Activated naive CD4-positive, alpha-beta T cell treated with anti-CD3 and anti-CD28 coated beads, Interleukin-2, amount 10 ng/mL, durations not matched to agents 7 days and 5 days (primary cell): ENCODE results near the gene VAMP7.
"Not testable (repeated sequence)": the region's sequence is repeated elsewhere in the genome, so short reads cannot be mapped to it uniquely, and the experiment has no call there.

Experiments
- CTCF ChIA-PET: fragments of 350-600 bp; sonication (Branson Sonifier 250); formaldehyde crosslinking; loops from one replicate; lab custom pipeline; 2021; ENCODE audit warnings: antibody characterized with exemption; lab: Charles Lee
- DNase-seq: peaks from one replicate; pipeline ENCODE4 v3.0.0-alpha.2; 2020
- H3K27ac Mint-ChIP-seq: one replicate; pipeline ENCODE4 v1.8.0; 2021; ENCODE audit warnings: mild to moderate bottlenecking, moderate library complexity, mixed read lengths
- H3K27me3 Mint-ChIP-seq: one replicate; pipeline ENCODE4 v1.8.0; 2021; ENCODE audit warnings: mild to moderate bottlenecking, mixed read lengths
- H3K36me3 Mint-ChIP-seq: one replicate; pipeline ENCODE4 v1.8.0; 2021; ENCODE audit warnings: mixed read lengths
- H3K4me1 Mint-ChIP-seq: one replicate; pipeline ENCODE4 v1.8.0; 2021; ENCODE audit warnings: mixed read lengths
- H3K4me3 Mint-ChIP-seq: one replicate; pipeline ENCODE4 v1.8.0; 2021; ENCODE audit warnings: mild to moderate bottlenecking, moderate library complexity, mixed read lengths
- H3K9me3 Mint-ChIP-seq: one replicate; pipeline ENCODE4 v1.8.0; 2021; ENCODE audit warnings: mixed read lengths

The VAMP7 gene

DNA sequence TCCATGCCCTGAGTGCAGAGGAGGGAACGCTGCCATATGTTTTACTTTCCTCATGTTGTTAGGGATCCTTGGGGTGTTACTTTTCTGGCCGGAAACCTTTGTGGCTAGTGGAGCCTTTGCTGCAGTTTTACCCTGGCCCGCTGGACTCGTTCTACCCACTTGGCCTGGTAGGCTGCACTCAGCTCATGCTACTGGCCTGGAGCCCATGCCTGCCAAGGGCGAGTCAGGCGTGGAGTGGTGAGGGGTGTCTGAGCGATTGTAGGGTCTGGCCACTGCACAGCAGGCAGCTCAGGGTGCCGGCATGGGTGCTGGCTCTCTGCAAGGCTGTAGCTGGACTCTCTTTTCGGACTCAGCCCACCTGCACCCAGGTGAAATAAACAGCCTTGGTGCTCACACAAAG lies 75.0 kb downstream of the VAMP7 start:
- no peaks in the 10 kb centered on the region for H3K4me1 Mint-ChIP-seq
- DNase-seq: no peak
- H3K4me3 Mint-ChIP-seq: no peak overlapping the region
- CTCF ChIA-PET: no interaction called here
- H3K27me3 Mint-ChIP-seq: no peaks in the 10 kb centered on the region
- no peaks in the 10 kb centered on the region for H3K9me3 Mint-ChIP-seq
- H3K36me3 Mint-ChIP-seq: no peaks in the 10 kb centered on the region
- H3K27ac Mint-ChIP-seq: no peak overlapping the region

DNA sequence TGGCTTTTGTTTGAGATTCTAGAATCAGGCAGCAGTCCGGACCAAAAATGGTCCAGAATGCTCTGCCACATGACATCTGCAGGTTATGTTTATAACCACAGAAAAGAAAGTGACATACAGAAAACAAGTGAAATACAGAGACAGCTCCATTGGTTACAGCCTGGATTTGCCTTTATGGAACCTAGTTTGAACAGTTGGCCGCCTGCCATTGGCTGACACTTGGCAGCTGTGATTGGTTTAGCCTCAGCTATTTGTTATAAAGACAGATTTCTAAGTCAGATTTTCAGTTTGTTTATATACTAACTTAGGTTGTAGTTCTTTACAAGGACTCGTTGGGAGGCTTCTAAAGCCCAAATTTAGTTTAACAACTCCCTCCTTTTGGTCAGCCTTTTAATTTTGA lies 75.5 kb downstream of the VAMP7 start:
- no peak overlapping the region for H3K4me3 Mint-ChIP-seq

DNA sequence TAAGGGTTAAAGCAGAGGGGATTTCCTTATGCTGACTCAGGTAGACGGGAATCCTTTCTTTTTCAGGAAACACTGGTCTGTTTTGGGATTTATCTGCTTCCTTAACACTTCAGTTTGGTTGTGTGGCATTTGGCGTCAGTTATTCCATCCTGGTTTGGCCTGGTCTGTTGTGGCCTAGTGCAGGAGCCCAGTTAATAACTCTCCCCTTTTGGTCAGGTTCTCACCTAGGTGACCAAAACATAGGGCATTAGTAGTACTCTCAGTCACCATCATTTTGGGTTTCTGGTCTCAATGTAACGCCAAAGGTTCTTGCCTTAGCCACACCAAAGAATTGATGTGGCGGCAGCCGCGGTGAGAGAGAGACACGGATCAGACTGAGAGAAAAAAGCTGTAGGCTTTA lies 76.7 kb downstream of the VAMP7 start:
- no peaks in the 10 kb centered on the region for H3K27me3 Mint-ChIP-seq
- H3K27ac Mint-ChIP-seq: no peak overlapping the region
- H3K4me3 Mint-ChIP-seq: no peak overlapping the region
- no peaks in the 10 kb centered on the region for H3K9me3 Mint-ChIP-seq
- DNase-seq: no peak
- CTCF ChIA-PET: no interaction called here
- H3K4me1 Mint-ChIP-seq: no peaks in the 10 kb centered on the region
- H3K36me3 Mint-ChIP-seq: no peaks in the 10 kb centered on the region

More for the DNA sequence above, 75.5 kb downstream of the VAMP7 start:
- CTCF ChIA-PET: no interaction called here
- no peaks in the 10 kb centered on the region for H3K9me3 Mint-ChIP-seq
- DNase-seq: no peak
- no peaks in the 10 kb centered on the region for H3K27me3 Mint-ChIP-seq
- H3K4me1 Mint-ChIP-seq: no peaks in the 10 kb centered on the region
- H3K36me3 Mint-ChIP-seq: no peaks in the 10 kb centered on the region
- no peak overlapping the region for H3K27ac Mint-ChIP-seq

DNA sequence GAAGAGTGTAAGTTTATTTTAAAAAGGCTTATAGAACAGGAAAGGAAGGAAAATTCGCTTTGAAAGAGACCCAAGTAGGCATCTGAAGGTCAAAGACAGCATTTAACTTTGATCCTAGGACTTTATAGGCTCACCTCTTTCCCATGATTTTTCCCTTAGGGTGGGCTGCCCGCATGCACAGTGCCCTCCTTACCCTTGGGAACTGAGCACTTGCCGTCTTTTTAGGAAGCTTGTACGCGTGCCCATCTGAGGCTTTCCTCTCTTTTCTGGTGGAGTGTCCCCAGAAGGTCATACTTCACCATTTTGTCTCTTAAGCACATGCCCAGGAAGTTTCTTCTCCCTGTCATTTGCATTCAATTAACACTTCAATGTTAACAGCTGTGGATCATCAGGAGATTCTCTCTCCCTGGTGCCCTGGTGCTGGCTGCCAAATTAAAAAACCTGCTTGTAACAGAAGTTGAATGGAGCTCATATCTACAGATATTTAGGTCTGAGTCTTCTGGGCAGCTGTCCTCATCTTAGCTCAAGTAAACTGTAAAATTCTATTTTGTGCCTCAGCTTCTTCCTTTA lies 78.0 kb downstream of the VAMP7 start:
- no peak for DNase-seq
- H3K9me3 Mint-ChIP-seq: peaks cover 6% of the 10 kb centered on the region
- no peaks in the 10 kb centered on the region for H3K4me1 Mint-ChIP-seq
- no peaks in the 10 kb centered on the region for H3K27me3 Mint-ChIP-seq
- no peaks in the 10 kb centered on the region for H3K36me3 Mint-ChIP-seq
- no peak overlapping the region for H3K4me3 Mint-ChIP-seq
- CTCF ChIA-PET: no interaction called here
- H3K27ac Mint-ChIP-seq: no peak overlapping the region

DNA sequence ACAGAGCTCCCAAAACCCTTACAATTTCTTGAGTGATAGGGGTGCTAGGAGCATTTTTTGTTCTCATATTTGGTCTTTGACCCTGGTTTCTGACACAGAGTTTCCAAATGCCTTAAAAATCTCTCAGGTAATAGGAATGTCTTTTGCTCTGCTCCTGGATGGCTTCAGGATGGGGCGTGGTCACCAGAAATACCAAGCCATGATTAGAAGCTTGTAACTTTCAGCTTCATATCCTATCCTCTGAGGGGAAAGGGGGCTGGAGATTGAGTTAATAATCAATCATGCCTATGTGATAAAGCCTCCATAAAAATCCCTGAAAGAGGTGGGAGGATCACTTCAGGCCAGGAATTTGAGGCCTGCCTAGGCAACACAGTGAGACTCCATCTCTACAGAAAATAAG lies 81.8 kb downstream of the VAMP7 start:
- H3K36me3 Mint-ChIP-seq: no peaks in the 10 kb centered on the region
- no peak overlapping the region for H3K4me3 Mint-ChIP-seq
- peaks cover 3% of the 10 kb centered on the region for H3K27me3 Mint-ChIP-seq
- no peak overlapping the region for H3K27ac Mint-ChIP-seq
- CTCF ChIA-PET: no interaction called here
- H3K9me3 Mint-ChIP-seq: peaks cover 14% of the 10 kb centered on the region
- peaks cover 10% of the 10 kb centered on the region for H3K4me1 Mint-ChIP-seq
- no peak for DNase-seq

DNA sequence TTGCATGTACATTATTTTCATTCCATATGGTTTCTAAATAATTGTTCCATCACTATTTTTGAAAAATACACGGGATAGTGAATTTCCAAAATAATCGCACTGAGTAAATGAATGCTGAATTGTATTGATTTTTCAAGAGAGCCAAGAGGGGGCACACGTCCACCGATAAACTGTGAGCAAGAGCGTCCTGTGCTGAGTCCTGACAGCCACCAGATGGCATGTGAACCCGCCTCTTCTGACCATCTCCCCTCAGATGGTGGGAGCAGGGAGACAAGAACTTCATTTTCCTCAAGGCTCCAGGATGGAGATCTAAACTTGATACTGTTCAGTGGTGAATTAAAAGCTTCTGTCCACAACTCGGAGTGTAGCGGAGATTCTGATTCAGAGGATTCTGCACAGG lies 85.7 kb downstream of the VAMP7 start:
- H3K4me1 Mint-ChIP-seq: peaks cover 24% of the 10 kb centered on the region
- peaks cover 6% of the 10 kb centered on the region for H3K36me3 Mint-ChIP-seq
- H3K4me3 Mint-ChIP-seq: no peak overlapping the region
- CTCF ChIA-PET: no interaction called here
- peak; percentile 66 for DNase-seq
- H3K9me3 Mint-ChIP-seq: peaks cover 32% of the 10 kb centered on the region
- peaks cover 11% of the 10 kb centered on the region for H3K27me3 Mint-ChIP-seq
- H3K27ac Mint-ChIP-seq: no peak overlapping the region

DNA sequence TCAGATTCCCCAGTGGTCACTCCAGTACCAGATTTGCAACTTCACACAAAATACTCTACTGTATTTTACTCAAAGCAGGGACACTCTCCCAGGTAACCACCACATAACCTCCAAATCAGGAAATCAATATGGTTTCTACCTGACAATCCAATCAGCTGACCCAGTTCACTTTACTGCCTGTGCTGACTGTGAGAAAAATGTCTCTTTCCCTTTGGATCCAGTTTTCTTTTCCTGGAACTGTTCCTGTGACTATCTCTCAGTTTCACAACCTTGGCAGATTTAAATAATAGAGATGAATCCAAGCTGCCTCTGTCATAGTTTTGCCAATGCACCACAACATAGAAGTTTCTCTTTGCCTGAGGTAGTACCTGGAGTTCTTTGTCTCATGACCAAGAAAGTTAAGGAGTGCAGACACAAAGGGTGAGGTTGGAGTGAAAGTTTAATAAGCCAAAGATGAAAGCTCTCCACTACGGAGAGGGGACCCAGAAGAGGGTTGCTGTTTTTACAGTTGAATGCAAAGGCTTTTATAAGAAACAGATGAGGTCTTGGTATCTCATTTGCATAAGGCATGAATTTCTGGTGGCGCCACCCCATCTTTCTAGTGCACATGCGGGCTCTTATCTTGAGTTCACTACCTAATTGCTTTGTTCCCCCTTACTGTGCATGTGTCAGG lies 86.6 kb downstream of the VAMP7 start:
- DNase-seq: no peak
- Mint-ChIP-seq H3K4me3 (no peak overlapping the region), H3K27ac (no peak overlapping the region), H3K27me3 (peaks cover 11% of the 10 kb centered on the region), H3K36me3 (peaks cover 6% of the 10 kb centered on the region), H3K9me3 (peaks cover 32% of the 10 kb centered on the region), H3K4me1 (peaks cover 24% of the 10 kb centered on the region)
- CTCF ChIA-PET: no interaction called here

DNA sequence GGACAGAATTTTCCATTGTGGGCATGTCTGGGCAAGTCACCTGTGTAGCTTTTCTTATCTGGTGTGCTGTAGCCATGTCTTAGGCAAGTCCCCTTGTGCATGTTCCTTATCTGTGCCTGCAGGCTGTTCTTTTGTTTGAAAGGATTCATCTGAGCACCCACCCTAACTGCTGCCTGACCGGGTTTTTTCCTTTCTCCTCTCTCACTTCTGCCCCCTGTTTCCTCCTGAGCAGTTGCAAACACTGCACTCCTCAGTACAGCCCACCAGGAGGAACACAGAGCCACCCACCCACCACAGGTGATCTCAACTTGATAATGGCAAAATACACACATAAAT lies 87.1 kb downstream of the VAMP7 start:
- Mint-ChIP-seq H3K27ac (no peak overlapping the region), H3K9me3 (peaks cover 32% of the 10 kb centered on the region), H3K4me3 (no peak overlapping the region), H3K27me3 (peaks cover 11% of the 10 kb centered on the region), H3K4me1 (peaks cover 24% of the 10 kb centered on the region), H3K36me3 (peaks cover 6% of the 10 kb centered on the region)
- CTCF ChIA-PET: no interaction called here
- no peak for DNase-seq

DNA sequence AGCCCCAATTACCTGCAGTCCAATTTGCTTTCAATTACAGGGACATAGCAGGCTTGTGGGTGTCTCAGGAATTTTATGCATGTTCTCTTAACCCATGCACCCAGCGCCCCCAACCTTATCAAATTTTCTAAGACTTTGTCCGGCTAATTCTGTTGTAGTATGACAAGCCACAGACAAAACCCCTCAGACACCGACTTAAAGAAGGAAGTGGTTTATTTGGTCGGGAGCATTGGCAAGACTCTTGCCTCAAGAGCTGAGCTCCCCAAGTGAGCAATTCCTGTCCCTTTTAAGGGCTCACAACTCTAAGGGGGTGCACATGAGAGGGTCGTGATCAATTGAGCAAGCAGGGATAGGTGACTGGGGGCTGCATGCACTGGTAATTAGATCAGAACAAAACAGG lies 87.6 kb downstream of the VAMP7 start:
- peaks cover 29% of the 10 kb centered on the region for H3K9me3 Mint-ChIP-seq
- peaks cover 11% of the 10 kb centered on the region for H3K27me3 Mint-ChIP-seq
- DNase-seq: no peak
- peaks cover 24% of the 10 kb centered on the region for H3K4me1 Mint-ChIP-seq
- no peak overlapping the region for H3K4me3 Mint-ChIP-seq
- H3K36me3 Mint-ChIP-seq: peaks cover 6% of the 10 kb centered on the region
- CTCF ChIA-PET: no interaction called here
- H3K27ac Mint-ChIP-seq: peak overlapping the region; percentile 38

DNA sequence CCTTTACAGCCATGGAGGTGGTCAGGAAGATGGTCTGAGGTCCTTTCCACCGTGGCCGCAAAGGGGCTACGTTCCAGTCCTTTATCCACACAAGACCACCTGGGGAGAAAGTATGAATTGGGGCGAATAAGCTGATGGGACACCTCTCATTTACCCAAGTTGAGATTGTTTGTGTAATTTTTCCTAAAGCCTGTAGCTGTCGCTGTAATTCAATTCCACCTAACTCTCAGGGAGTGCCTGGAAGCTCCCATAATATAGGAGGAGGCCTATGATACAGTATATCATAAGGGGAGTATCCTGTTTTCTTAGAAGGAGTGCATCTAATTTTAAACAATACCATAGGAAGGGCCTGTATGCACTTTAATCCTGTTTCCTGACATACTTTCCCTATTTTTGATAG lies 90.5 kb downstream of the VAMP7 start:
- H3K27ac Mint-ChIP-seq, DNase-seq, H3K4me3 Mint-ChIP-seq, H3K36me3 Mint-ChIP-seq, CTCF ChIA-PET: not testable (repeated sequence)
- Mint-ChIP-seq H3K27me3 (peaks cover 11% of the 10 kb centered on the region), H3K9me3 (peaks cover 28% of the 10 kb centered on the region), H3K4me1 (peaks cover 26% of the 10 kb centered on the region)

DNA sequence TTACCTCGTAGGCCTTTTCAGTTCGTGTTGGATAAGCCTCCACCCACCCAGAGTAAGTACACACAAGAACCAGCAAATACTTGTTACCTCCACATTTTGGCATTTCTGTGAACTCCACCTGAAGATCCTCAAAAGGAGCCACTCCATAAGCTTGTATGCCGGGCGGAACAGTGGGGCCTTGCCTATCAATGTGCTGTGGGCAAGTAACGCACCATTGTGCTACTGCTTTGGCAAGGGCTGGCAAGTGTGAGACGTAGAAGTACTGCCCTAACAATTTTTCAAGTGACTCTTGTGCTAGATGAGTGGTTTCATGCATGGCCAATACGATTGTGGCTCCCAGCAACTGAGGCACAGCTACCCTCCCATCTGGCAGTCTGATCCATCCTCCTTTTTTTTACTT lies 91.1 kb downstream of the VAMP7 start:
- Mint-ChIP-seq H3K4me1 (peaks cover 22% of the 10 kb centered on the region), H3K9me3 (peaks cover 28% of the 10 kb centered on the region)
- CTCF ChIA-PET, DNase-seq, H3K27me3 Mint-ChIP-seq, H3K36me3 Mint-ChIP-seq, H3K27ac Mint-ChIP-seq, H3K4me3 Mint-ChIP-seq: not testable (repeated sequence)

DNA sequence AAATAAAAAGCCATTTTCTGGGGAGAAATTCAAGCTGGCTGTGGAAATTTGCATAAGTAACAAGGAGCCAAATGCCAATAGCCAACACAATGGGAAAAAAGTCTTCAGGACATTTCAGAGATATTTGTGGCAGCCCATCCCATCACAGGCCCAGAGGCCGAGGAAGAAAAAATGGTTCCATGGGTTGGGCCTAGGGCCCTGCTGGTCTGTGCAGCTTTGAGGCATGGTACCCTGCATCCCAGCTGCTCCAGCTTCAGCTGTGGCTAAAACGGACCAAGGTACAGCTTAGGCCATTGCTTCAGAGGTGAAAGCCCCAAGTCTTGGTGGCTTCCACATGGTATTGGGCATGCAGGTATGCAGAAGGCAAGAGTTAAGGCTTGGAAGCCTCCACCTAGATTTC lies 102.2 kb downstream of the VAMP7 start:
- H3K27ac Mint-ChIP-seq: no peak overlapping the region
- H3K4me1 Mint-ChIP-seq: no peaks in the 10 kb centered on the region
- no peaks in the 10 kb centered on the region for H3K36me3 Mint-ChIP-seq
- H3K4me3 Mint-ChIP-seq: no peak overlapping the region
- CTCF ChIA-PET: no interaction called here
- DNase-seq: no peak
- H3K27me3 Mint-ChIP-seq: no peaks in the 10 kb centered on the region
- H3K9me3 Mint-ChIP-seq: peaks cover 9% of the 10 kb centered on the region

DNA sequence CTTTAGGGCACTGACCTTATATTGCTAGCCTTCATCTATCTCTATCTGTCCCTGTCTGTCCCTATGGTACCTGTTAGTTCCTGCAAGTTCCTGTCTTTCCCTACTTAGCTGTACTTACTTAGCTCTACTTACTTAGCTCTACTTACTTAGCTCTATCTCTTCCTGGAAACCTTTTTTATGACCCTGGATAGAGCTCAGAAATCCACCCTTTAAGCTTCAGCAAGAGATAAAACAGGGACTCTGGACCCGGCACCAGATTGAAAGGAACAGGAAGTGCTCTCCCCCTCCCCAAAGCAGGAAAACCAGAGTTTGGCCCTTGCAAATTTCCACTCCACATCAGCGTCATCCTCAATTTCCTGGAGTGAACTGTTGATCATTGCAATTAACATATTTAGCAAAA lies 104.1 kb downstream of the VAMP7 start:
- no peak for DNase-seq
- CTCF ChIA-PET: no interaction called here
- peaks cover 9% of the 10 kb centered on the region for H3K9me3 Mint-ChIP-seq

DNA sequence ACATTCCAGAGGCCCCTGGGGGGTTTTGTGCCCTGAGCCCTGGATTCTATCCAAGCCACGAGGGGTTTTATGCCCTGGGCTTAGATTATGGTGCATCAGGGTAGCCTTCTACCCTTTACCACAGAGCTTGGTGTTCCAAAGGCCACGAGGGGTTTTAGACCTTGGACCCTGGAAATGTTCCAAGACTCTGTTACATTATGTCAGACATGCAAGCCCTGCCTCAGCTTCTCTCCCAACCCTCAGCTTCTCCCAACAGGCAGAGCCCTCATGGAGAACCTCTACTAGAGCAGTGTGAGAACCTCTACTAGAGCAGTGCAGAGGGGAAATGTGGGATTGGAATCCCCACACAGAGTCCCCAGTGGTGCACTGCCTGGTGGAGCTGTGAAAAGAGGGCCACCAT lies 105.8 kb downstream of the VAMP7 start:
- H3K4me1 Mint-ChIP-seq, DNase-seq, H3K27me3 Mint-ChIP-seq, H3K4me3 Mint-ChIP-seq, CTCF ChIA-PET, H3K9me3 Mint-ChIP-seq, H3K27ac Mint-ChIP-seq, H3K36me3 Mint-ChIP-seq: not testable (repeated sequence)

More for the DNA sequence above, 104.1 kb downstream of the VAMP7 start:
- Mint-ChIP-seq H3K27ac (no peak overlapping the region), H3K27me3 (no peaks in the 10 kb centered on the region), H3K4me3 (no peak overlapping the region), H3K4me1 (no peaks in the 10 kb centered on the region), H3K36me3 (no peaks in the 10 kb centered on the region)

DNA sequence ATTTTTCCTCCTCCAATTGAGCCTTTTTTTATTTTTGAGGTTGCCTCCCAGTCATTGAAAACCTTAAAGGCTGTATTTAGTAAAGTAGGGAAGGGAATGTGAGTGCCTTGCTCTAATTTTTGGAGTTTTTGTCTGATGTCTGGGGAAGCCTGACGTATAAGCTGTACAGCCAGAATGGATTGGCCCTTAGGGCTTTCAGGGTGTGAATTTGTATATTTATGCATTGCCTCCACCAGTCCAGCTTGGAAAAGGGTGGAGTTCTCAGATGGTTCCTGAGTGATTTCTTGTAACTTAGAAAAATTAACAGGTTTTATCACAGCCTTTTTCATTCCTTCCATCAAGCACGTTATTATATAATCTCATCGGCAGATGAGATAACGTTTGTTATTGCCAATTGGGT lies 107.7 kb downstream of the VAMP7 start:
- peaks cover 5% of the 10 kb centered on the region for H3K9me3 Mint-ChIP-seq
- no peak overlapping the region for H3K27ac Mint-ChIP-seq
- H3K4me3 Mint-ChIP-seq: no peak overlapping the region
- CTCF ChIA-PET: no interaction called here
- H3K27me3 Mint-ChIP-seq: no peaks in the 10 kb centered on the region
- no peak for DNase-seq
- H3K4me1 Mint-ChIP-seq: no peaks in the 10 kb centered on the region
- no peaks in the 10 kb centered on the region for H3K36me3 Mint-ChIP-seq
